Measurements from ENCODE around the gene SLC45A1. TPM values are rescaled to one million over a fixed set of nuclear protein-coding genes. Genes with fewer than 3 reads are reported as not detected.

The SLC45A1 gene
- total RNA-seq, 4 donors from 2014 or later = 0.84 to 4.1 (median 2.7) TPM

- TF ChIP-seq CTCF (IDR thresholded peaks at IDR 0.05) = no peak
- ATAC-seq (ENCODE audit: low FRiP score) (no peak), DNase-seq (ENCODE audit: low spot score) (no peak)
Observed at GRCh38 chr1:8349473-8349865, 31.6 kb downstream of the SLC45A1 start.

GRCh38 chr1:8349961-8350360 lies 32.0 kb downstream of the SLC45A1 start:
- TF ChIP-seq CTCF (IDR thresholded peaks at IDR 0.05) = no peak
- DNase-seq (ENCODE audit: low spot score) (no peak), ATAC-seq (ENCODE audit: low FRiP score) (no peak)

- ATAC-seq (ENCODE audit: low FRiP score) (no peak), DNase-seq (ENCODE audit: low spot score) (no peak)
- no peak for TF ChIP-seq CTCF (IDR thresholded peaks at IDR 0.05)
Observed at GRCh38 chr1:8350914-8351684, 33.2 kb downstream of the SLC45A1 start.

GRCh38 chr1:8351693-8352470 lies 34.0 kb downstream of the SLC45A1 start:
- no peak for ATAC-seq (ENCODE audit: low FRiP score)

GRCh38 chr1:8352471-8352845 lies 34.5 kb downstream of the SLC45A1 start:
- no peak for TF ChIP-seq CTCF (IDR thresholded peaks at IDR 0.05)
- no peak for DNase-seq (ENCODE audit: low spot score)
- ATAC-seq (ENCODE audit: low FRiP score) = no peak

More at GRCh38 chr1:8351693-8352470, 34.0 kb downstream of the SLC45A1 start:
- TF ChIP-seq CTCF (IDR thresholded peaks at IDR 0.05) = no peak
- no peak for DNase-seq (ENCODE audit: low spot score)

GRCh38 chr1:8352886-8353785 lies 35.2 kb downstream of the SLC45A1 start:
- ATAC-seq (ENCODE audit: low FRiP score) (no peak), DNase-seq (ENCODE audit: low spot score) (no peak)

More at GRCh38 chr1:8352886-8353785, 35.2 kb downstream of the SLC45A1 start:
- TF ChIP-seq CTCF (IDR thresholded peaks at IDR 0.05) = no peak
